Measurements from ENCODE around the gene PCAT7. TPM values are rescaled to one million over a fixed set of nuclear protein-coding genes. Genes with fewer than 3 reads are reported as not detected.
A peak's percentile ranks its signal among the peaks of the same experiment; 100 is the strongest.

PCAT7 gene
- polyA plus RNA-seq, 1 donor from 2014 or later, result 7.7 TPM

- peak; percentile 63 for TF ChIP-seq POLR2AphosphoS5 (IDR thresholded peaks at IDR 0.05)
- TF ChIP-seq EP300 (conservative IDR thresholded peaks at IDR 0.05; ENCODE audit: poor library complexity, severe bottlenecking), result peak; percentile 83
- TF ChIP-seq EZH2 (IDR thresholded peaks at IDR 0.05; ENCODE audit: borderline replicate concordance, insufficient read depth, low read length, poor library complexity, severe bottlenecking), result no peak
- H3K9ac ChIP-seq (ENCODE audit: low read length), result no peak overlapping the region
Observed at GRCh38 chr9:94507531-94508258, 47.2 kb upstream of the PCAT7 start.

GRCh38 chr9:94511134-94511954 is 43.5 kb upstream of the PCAT7 start:
- no peaks in the 10 kb centered on the region for H3K9me2 ChIP-seq (ENCODE audit: insufficient read depth, low read length)
- H3K4me3 ChIP-seq (ENCODE audit: low read length), result no peak overlapping the region
- H4K20me1 ChIP-seq (ENCODE audit: insufficient read depth), result no peaks in the 10 kb centered on the region

More at GRCh38 chr9:94507531-94508258, 47.2 kb upstream of the PCAT7 start:
- Histone ChIP-seq H3F3A (ENCODE audit: insufficient read depth, low read length, poor library complexity, severe bottlenecking) (no peaks in the 10 kb centered on the region), H3K9me3 (ENCODE audit: low read length) (no peaks in the 10 kb centered on the region), H3K4me3 (ENCODE audit: low read length) (no peak overlapping the region), H3K79me2 (replicated peaks; ENCODE audit: insufficient read depth, low read length) (no peaks in the 10 kb centered on the region), H3K36me3 (ENCODE audit: insufficient read depth, low read length) (no peaks in the 10 kb centered on the region), H2AFZ (ENCODE audit: low read depth, low read length) (no peak overlapping the region), H3K4me2 (ENCODE audit: low read length) (no peak overlapping the region), H3K27ac (ENCODE audit: low read length) (peak overlapping the region; percentile 9), H4K20me1 (ENCODE audit: insufficient read depth) (no peaks in the 10 kb centered on the region), H3K9me2 (ENCODE audit: insufficient read depth, low read length) (no peaks in the 10 kb centered on the region), H3K27me3 (ENCODE audit: insufficient read depth, low read depth, low read length) (no peaks in the 10 kb centered on the region)

More at GRCh38 chr9:94511134-94511954, 43.5 kb upstream of the PCAT7 start:
- TF ChIP-seq EP300 (conservative IDR thresholded peaks at IDR 0.05; ENCODE audit: poor library complexity, severe bottlenecking), result no peak
- TF ChIP-seq REST (IDR thresholded peaks at IDR 0.05; ENCODE audit: borderline replicate concordance), result no peak
- TF ChIP-seq EZH2 (IDR thresholded peaks at IDR 0.05; ENCODE audit: borderline replicate concordance, insufficient read depth, low read length, poor library complexity, severe bottlenecking), result no peak
- no peak for TF ChIP-seq RAD21 (conservative IDR thresholded peaks at IDR 0.05)
- TF ChIP-seq POLR2AphosphoS5 (IDR thresholded peaks at IDR 0.05), result no peak
- TF ChIP-seq CTCF (IDR thresholded peaks at IDR 0.05; ENCODE audit: poor library complexity, severe bottlenecking), result no peak
- no peak for TF ChIP-seq SMC3 (conservative IDR thresholded peaks at IDR 0.05; ENCODE audit: poor library complexity)
- TF ChIP-seq TAF1 (IDR thresholded peaks at IDR 0.05; ENCODE audit: low read depth), result no peak
- TF ChIP-seq MXI1 (conservative IDR thresholded peaks at IDR 0.05; ENCODE audit: poor library complexity, severe bottlenecking), result no peak
- H3K9me3 ChIP-seq (ENCODE audit: low read length), result no peaks in the 10 kb centered on the region
- H3K4me2 ChIP-seq (ENCODE audit: low read length), result no peak overlapping the region
- H2AFZ ChIP-seq (ENCODE audit: low read depth, low read length), result no peak overlapping the region
- H3K27ac ChIP-seq (ENCODE audit: low read length), result no peak overlapping the region
- H3K79me2 ChIP-seq (replicated peaks; ENCODE audit: insufficient read depth, low read length), result no peaks in the 10 kb centered on the region
- no peak overlapping the region for H3K9ac ChIP-seq (ENCODE audit: low read length)
- H3F3A ChIP-seq (ENCODE audit: insufficient read depth, low read length, poor library complexity, severe bottlenecking), result no peaks in the 10 kb centered on the region
- no peaks in the 10 kb centered on the region for H3K27me3 ChIP-seq (ENCODE audit: insufficient read depth, low read depth, low read length)
- no peaks in the 10 kb centered on the region for H3K36me3 ChIP-seq (ENCODE audit: insufficient read depth, low read length)

Data from neural cell (in vitro differentiated cells).